ENCODE measurements around the gene OSBPL8.

Gene OSBPL8

GRCh38 chr12:76556368-76556767, 3.2 kb downstream of the OSBPL8 start:
- peak; percentile 21 for DNase-seq

GRCh38 chr12:76555797-76556196, 3.8 kb downstream of the OSBPL8 start:
- no peak for DNase-seq

- no peak for DNase-seq
Measured at GRCh38 chr12:76555231-76555767, 4.3 kb downstream of the OSBPL8 start.

- no peak for DNase-seq
Measured at GRCh38 chr12:76554405-76555230, 5.0 kb downstream of the OSBPL8 start.

GRCh38 chr12:76552343-76552938, 7.1 kb downstream of the OSBPL8 start:
- peak; percentile 44 for DNase-seq

- no peak for DNase-seq
Measured at GRCh38 chr12:76551482-76551888, 8.1 kb downstream of the OSBPL8 start.

GRCh38 chr12:76549131-76549530, 10.4 kb downstream of the OSBPL8 start:
- DNase-seq = no peak

- no peak for DNase-seq
Measured at GRCh38 chr12:76548222-76548837, 11.2 kb downstream of the OSBPL8 start.

- peak; percentile 10 for DNase-seq
Measured at GRCh38 chr12:76547526-76547925, 12.0 kb downstream of the OSBPL8 start.

GRCh38 chr12:76546889-76547288, 12.7 kb downstream of the OSBPL8 start:
- peak; percentile 18 for DNase-seq

- DNase-seq = no peak
Measured at GRCh38 chr12:76545486-76545885, 14.1 kb downstream of the OSBPL8 start.

- DNase-seq = no peak
Measured at GRCh38 chr12:76544601-76545261, 14.8 kb downstream of the OSBPL8 start.

GRCh38 chr12:76543813-76544347, 15.7 kb downstream of the OSBPL8 start:
- DNase-seq = no peak

- DNase-seq = no peak
Measured at GRCh38 chr12:76542908-76543307, 16.7 kb downstream of the OSBPL8 start.

GRCh38 chr12:76539727-76540126, 19.8 kb downstream of the OSBPL8 start:
- DNase-seq = no peak

- DNase-seq = no peak
Measured at GRCh38 chr12:76537923-76538322, 21.6 kb downstream of the OSBPL8 start.

GRCh38 chr12:76536546-76536945, 23.0 kb downstream of the OSBPL8 start:
- DNase-seq = no peak

- DNase-seq = no peak
Measured at GRCh38 chr12:76535170-76535569, 24.4 kb downstream of the OSBPL8 start.

- DNase-seq = no peak
Measured at GRCh38 chr12:76533331-76533730, 26.2 kb downstream of the OSBPL8 start.

- DNase-seq = no peak
Measured at GRCh38 chr12:76532520-76532919, 27.1 kb downstream of the OSBPL8 start.

- DNase-seq = no peak
Measured at GRCh38 chr12:76531056-76531455, 28.5 kb downstream of the OSBPL8 start.

- no peak for DNase-seq
Measured at GRCh38 chr12:76530516-76530915, 29.1 kb downstream of the OSBPL8 start.
